MM.1S (cell line): ENCODE measurements around the gene OVCA2.

ENCODE experiments used
- CTCF ChIP-seq: fragments of 300-600 bp; sonication (generic); IDR thresholded peaks from 2 replicates; pipeline ENCODE4 v1.5.1; 2016; ENCODE audit warnings: antibody characterized with exemption, low read length, mixed read lengths
- EZH2 ChIP-seq: fragments of 300-600 bp; sonication (generic); optimal IDR thresholded peaks from 2 replicates; pipeline ENCODE3; 2017; ENCODE audit warnings: low read depth, mild to moderate bottlenecking, antibody characterized with exemption, low read length, mixed read lengths

GRCh38 chr17:2068031-2068518 lies 26.3 kb downstream of the OVCA2 start:
- no peak for TF ChIP-seq EZH2
- no peak for TF ChIP-seq CTCF
